AG09309 (cell line): ENCODE data around the gene MYL10.

Source experiments
- DNase-seq: peaks from one replicate; pipeline ENCODE4 v3.0.0-alpha.2; 2010; ENCODE audit warnings: low read depth
- H3K4me3 ChIP-seq: 2 replicates; pipeline ENCODE4 v1.5.1; 2011; ENCODE audit warnings: mild to moderate bottlenecking, low read depth, low read length, moderate library complexity; ENCODE audit not compliant: control insufficient read depth
- TF ChIP-seq, protein P1 (sequence below): IDR thresholded peaks from 2 replicates; pipeline ENCODE4 v1.5.1; 2011; ENCODE audit warnings: mild to moderate bottlenecking, low read depth, low read length, inconsistent platforms; ENCODE audit not compliant: insufficient read depth, control insufficient read depth; ENCODE audit errors: missing control alignments

MYL10 gene

DNA sequence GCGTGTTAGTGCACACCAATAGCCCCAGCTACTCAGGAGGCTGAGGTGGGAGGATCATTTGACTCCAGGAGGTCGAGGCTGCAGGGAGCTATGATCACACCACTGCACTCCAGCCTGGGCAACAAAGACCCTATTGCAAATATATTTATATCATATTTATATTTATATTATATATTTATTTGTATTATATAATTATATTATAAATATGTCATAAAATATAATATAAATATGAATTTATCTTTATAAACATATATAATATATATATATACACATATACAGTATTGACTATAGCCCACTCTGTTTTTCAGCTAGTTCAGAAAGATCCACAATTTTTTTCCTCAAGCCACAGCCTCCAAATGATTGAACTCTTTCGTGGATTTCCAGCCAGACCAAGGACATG lies 45.3 kb upstream of the MYL10 start:
- TF ChIP-seq, protein P1, sequence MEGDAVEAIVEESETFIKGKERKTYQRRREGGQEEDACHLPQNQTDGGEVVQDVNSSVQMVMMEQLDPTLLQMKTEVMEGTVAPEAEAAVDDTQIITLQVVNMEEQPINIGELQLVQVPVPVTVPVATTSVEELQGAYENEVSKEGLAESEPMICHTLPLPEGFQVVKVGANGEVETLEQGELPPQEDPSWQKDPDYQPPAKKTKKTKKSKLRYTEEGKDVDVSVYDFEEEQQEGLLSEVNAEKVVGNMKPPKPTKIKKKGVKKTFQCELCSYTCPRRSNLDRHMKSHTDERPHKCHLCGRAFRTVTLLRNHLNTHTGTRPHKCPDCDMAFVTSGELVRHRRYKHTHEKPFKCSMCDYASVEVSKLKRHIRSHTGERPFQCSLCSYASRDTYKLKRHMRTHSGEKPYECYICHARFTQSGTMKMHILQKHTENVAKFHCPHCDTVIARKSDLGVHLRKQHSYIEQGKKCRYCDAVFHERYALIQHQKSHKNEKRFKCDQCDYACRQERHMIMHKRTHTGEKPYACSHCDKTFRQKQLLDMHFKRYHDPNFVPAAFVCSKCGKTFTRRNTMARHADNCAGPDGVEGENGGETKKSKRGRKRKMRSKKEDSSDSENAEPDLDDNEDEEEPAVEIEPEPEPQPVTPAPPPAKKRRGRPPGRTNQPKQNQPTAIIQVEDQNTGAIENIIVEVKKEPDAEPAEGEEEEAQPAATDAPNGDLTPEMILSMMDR = no peak
- no peak overlapping the region for H3K4me3 ChIP-seq
- DNase-seq = no peak

DNA sequence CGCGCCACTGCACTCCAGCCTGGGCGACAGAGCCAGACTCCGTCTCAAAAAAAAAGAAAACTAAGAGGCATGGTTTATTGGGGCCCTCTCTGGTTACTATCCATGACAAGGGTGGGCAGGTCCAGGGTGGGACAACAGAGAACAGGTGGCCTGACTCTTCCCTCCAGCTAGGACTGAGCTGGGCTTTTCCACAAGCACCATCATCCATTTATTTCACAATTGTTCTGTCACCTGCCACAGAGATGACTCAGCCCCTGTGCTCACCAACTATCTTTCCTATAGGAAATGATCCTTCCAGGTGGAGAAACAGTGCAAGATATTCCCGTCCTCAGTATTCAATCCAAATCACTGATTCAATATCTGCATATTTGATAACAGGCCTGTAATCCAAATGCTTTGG lies 44.9 kb upstream of the MYL10 start:
- no peak overlapping the region for H3K4me3 ChIP-seq
- TF ChIP-seq, protein P1 = no peak
- DNase-seq = no peak

DNA sequence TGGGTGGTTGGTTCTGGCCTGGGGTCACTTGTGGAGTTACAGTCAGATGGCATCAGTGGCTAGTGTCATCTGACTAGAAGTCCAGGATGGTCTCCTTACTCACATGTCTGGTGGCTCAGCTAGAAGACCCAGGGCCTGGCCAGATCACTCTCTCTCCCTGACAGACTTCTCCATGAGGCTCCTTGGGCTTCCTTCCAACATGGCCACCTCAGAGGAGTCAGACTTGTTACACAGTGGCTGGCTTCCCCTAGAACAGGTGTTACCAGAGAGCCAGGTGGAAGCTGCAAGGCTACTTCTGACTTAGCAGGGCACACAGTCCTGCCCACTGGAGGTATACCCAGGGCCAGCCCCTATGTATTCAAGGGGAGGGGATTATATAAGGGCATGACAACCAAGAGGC lies 44.2 kb upstream of the MYL10 start:
- DNase-seq = no peak
- TF ChIP-seq, protein P1 = no peak
- no peak overlapping the region for H3K4me3 ChIP-seq

DNA sequence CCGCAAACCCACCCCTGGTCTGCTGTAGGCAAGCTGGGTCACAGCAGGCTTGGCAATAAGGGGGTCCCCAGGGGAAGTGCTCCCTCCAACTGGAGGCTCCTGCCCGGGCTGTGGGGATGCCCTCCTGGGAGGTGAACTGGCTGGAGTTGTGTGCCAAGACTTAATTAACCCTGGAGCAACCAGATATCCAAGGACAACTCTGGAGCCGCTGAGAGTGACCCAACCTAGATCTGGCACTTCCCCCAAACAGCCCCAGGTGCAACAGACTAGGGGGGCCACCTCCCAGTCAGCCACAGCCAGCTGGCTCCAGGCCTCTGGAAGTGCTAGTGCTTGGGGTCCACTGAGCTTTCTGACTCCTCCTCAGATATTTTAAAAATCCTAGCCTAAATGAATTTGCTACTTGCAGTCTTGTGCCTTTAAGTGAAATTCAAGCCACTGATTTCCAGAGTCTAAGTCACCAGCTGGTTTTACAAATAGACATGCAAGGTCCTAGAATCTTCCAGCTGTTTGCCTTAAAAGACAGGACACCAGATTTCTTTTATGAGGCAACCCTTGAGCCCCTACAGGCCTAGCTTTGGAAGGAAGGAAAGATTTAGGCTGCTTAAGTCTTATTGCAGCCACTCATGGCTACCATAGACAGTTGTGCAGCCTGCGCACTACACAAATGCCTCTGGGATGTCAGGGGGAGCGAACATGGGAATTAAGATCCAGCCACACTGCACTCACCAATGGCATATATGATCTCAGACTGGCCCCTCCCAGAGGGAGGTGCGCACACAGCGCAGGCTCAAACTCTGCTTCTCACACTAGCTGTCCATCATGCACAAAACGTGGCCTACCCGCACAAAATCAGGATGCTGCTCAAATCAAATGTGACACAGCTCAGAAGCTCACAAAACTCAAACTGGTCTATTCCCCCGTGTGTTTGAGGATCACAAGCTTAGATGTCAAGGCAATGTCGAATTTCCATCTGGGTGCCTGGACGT lies 42.6 kb upstream of the MYL10 start:
- no peak overlapping the region for H3K4me3 ChIP-seq
- TF ChIP-seq, protein P1 = no peak
- DNase-seq = no peak

DNA sequence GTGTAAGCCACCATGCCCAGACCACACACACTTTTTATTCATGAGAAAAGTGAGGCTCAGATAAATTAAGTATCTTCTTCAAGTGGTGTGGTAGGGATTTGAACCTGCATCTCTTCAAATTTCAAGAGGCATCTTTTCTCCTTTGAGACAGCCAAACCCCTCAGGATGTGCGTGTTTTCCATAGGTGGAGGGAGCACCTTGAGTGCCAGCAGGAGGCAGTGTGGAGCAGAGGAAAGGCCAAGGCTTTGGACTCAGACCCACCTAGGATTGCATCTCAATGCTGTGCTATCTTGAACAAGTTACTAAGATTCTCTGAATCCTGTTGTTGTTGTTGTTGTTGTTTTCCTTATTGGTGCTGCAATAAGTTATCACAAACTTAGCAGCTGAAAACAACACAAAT lies 40.2 kb upstream of the MYL10 start:
- H3K4me3 ChIP-seq = no peak overlapping the region
- no peak for DNase-seq
- TF ChIP-seq, protein P1 = peak; percentile 37

DNA sequence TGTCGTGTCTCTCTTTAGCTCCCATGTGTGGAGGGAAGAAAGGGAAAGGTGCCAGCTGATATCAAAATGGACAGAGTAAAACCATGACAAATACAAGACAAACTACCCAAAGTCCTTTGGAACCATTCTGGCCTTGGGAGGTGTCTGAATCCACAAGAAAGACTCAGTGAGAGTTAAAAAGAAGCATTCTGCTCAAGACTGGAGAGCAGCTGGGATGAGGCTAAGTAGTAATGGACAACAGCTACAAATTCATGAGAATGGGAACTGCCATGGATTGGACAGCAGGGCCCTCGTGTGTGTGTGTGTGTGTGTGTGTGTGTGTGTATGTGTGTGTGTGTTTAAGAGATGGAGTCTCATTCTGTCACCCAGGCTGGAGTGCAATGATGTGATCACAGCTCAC lies 39.6 kb upstream of the MYL10 start:
- TF ChIP-seq, protein P1 = no peak
- H3K4me3 ChIP-seq = no peak overlapping the region
- no peak for DNase-seq

DNA sequence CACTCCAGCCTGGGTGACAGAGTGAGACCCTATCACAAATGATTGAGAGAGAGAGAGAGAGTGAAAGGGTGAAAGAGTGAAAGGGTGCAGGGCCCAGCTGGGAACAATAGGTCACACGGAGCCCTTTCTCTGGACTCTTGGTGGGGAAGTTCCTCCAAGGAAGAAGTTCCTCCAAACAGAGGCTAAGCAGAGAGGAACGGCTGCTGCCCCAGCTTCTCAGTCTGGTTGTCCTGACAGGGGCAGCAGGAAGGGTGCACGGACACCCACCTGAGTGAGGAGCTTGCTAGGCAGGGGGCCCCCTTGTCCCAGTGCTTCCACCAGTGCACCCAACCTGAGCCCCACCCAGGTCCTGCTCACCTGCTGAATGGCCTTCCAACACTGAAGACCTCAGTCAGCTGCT lies 38.8 kb upstream of the MYL10 start:
- TF ChIP-seq, protein P1 = no peak
- no peak for DNase-seq
- no peak overlapping the region for H3K4me3 ChIP-seq
